ENCODE data around the gene IPO4. TPM values are rescaled to one million over a fixed set of nuclear protein-coding genes. Genes with fewer than 3 reads are reported as not detected.
A peak's percentile ranks its signal among the peaks of the same experiment; 100 is the strongest.

The IPO4 gene
- total RNA-seq, 6 experiments from 2014 or later, result 17.9 to 44.0 (median 23.0) TPM

DNA sequence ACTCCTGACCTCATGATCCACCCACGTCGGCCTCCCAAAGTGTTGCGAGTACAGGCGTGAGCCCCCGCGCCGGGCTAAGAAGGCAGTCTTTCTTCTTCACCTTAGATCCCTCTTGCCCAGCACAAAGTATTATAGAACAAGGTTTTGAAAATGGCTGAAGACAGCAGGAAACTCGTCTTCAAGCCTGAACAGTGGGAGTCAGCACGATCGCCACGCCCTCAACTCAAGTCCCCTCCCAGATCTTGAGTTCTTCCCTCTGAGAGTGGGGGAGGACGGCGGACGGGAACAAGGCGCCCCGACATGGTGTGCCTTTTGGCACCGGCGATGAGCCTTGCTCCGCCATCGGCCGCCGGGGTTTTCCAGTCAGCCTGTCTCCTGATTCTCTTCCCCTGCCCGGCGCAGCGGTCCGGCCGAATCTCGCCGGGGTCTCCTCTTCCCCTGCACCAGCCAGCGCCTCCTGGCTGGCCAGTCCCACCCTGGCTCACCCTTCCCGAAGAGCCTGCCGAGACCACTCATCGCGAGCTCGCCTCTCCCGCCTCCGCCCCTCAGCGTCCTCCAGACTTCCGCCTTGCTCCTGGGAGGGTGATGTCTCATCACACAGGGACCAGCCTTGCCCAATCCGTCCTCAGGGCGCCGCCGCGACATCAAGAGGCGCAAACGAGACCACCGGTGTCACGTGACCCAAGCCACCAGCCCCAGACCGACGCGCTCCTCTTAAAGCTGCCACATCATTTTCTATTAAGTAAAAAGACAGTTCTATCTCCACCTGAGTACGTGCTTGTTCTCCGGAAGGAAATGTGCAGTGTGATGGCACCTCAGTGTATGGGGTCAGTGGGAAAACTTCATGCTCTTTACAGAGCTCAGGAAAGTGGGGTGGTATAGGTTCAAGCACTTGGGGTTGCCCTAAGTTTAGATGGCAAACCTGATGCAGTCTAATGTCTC is 24.6 kb upstream of the IPO4 start, which contains the start of gene CHMP4A:
Gene CHMP4A, minus strand, starts transcription at position 565 of the 942 bp plus-strand sequence. Its CDS starts 49 bp downstream, at position 516.
- peak; percentile 84 to 87 (median 86) for ATAC-seq
- Histone ChIP-seq H3K9me3 (no peaks in the 10 kb centered on the region), H3K4me1 (peaks cover 0 to 5% (median 1%) of the 10 kb centered on the region in 4 donors), H3K36me3 (peaks cover 0 to 38% (median 2%) of the 10 kb centered on the region in 4 donors), H3K27me3 (no peaks in the 10 kb centered on the region), H3K27ac (peak within 1 kb of the TSS; percentile 73 to 94 (median 78)), H3K4me3 (peak within 1 kb of the TSS; percentile 67 to 90 (median 84))
- intact Hi-C loops (cut with DNase I), result no loop called here
- WGBS (ENCODE audit: insufficient coverage, low coverage, low lambda C conversion rate, missing lambda C conversion rate), result 2% methylated on average over 28 of the region's 53 CpGs
- peak; percentile 90 to 95 (median 93) for DNase-seq
- TF ChIP-seq CTCF (IDR thresholded peaks at IDR 0.05) (no peak), POLR2A (IDR thresholded peaks at IDR 0.05) (peak; percentile 89)

DNA sequence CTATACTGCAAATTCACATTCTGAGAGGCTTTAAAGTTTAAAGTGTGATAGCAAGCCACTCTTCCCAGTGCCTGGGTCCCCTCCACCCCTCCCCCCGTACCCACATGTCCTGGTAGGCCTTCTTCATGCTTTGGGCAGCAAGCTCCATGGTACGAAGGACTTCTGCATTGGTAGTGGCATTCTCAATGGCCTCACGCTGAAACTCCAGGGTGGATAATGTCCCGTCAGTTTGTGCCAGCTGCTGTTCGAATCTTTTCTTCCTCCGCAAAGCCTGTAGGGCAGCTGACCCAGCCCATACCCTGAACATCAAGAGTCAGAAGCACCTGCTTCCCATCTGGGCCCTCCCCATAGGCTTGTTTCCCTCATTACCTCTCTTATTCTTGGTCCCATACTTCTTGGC is 22.7 kb upstream of the IPO4 start:
- Histone ChIP-seq H3K27me3 (no peaks in the 10 kb centered on the region), H3K4me1 (peaks cover 0 to 5% (median 1%) of the 10 kb centered on the region in 4 donors), H3K4me3 (no peak overlapping the region), H3K36me3 (peaks cover 0 to 48% (median 2%) of the 10 kb centered on the region in 4 donors), H3K9me3 (no peaks in the 10 kb centered on the region), H3K27ac (no peak overlapping the region)
- TF ChIP-seq CTCF (IDR thresholded peaks at IDR 0.05) (no peak), POLR2A (IDR thresholded peaks at IDR 0.05) (no peak)
- intact Hi-C loops (cut with DNase I), result no loop called here
- DNase-seq (no peak), ATAC-seq (no peak)
- WGBS (ENCODE audit: insufficient coverage, low coverage, low lambda C conversion rate, missing lambda C conversion rate), result 89% methylated on average over 5 of the region's 6 CpGs

- DNase-seq, result no peak
- TF ChIP-seq POLR2A (IDR thresholded peaks at IDR 0.05) (no peak), CTCF (IDR thresholded peaks at IDR 0.05) (no peak)
- H3K4me3 ChIP-seq, result no peak overlapping the region
- H3K9me3 ChIP-seq, result no peaks in the 10 kb centered on the region
- H3K4me1 ChIP-seq, result no peaks in the 10 kb centered on the region
- intact Hi-C loops (cut with DNase I), result no loop called here
- H3K27ac ChIP-seq, result no peak overlapping the region
- no peaks in the 10 kb centered on the region for H3K27me3 ChIP-seq
- WGBS (ENCODE audit: insufficient coverage, low coverage, low lambda C conversion rate, missing lambda C conversion rate), result 100% methylated on average over 2 of the region's 2 CpGs
- no peak for ATAC-seq
- H3K36me3 ChIP-seq, result peaks cover 0 to 57% (median 2%) of the 10 kb centered on the region in 4 donors
These were observed 19.0 kb upstream of the IPO4 start for GRCh38 chr14:24207625-24208024.

DNA sequence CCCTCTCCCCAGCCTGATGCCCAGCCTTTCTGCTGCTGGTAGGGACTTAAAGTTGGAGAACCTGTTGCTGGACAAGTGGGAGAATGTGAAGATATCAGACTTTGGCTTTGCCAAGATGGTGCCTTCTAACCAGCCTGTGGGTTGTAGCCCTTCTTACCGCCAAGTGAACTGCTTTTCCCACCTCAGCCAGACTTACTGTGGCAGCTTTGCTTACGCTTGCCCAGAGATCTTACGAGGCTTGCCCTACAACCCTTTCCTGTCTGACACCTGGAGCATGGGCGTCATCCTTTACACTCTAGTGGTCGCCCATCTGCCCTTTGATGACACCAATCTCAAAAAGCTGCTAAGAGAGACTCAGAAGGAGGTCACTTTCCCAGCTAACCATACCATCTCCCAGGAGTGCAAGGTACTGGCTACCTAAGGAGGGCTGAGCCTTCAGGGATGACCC is 18.5 kb upstream of the IPO4 start:
- H3K36me3 ChIP-seq, result peaks cover 0 to 57% (median 2%) of the 10 kb centered on the region in 4 donors

More for the DNA sequence above, 18.5 kb upstream of the IPO4 start:
- WGBS (ENCODE audit: insufficient coverage, low coverage, low lambda C conversion rate, missing lambda C conversion rate), result 83% methylated on average over 1 of the region's 5 CpGs
- TF ChIP-seq CTCF (IDR thresholded peaks at IDR 0.05) (no peak), POLR2A (IDR thresholded peaks at IDR 0.05) (no peak)
- Histone ChIP-seq H3K4me1 (no peaks in the 10 kb centered on the region), H3K27ac (no peak overlapping the region), H3K4me3 (no peak overlapping the region), H3K9me3 (no peaks in the 10 kb centered on the region), H3K27me3 (no peaks in the 10 kb centered on the region)
- DNase-seq (no peak), ATAC-seq (no peak)
- intact Hi-C loops (cut with DNase I), result no loop called here

All from right lobe of liver (tissue), 6 donors.